Measurements from ENCODE around the gene ADAMTS6. TPM values are rescaled to one million over a fixed set of nuclear protein-coding genes. Genes with fewer than 3 reads are reported as not detected.

The ADAMTS6 gene
- polyA plus RNA-seq, 10 donors = 0.75 to 3.4 (median 1.2) TPM

DNA sequence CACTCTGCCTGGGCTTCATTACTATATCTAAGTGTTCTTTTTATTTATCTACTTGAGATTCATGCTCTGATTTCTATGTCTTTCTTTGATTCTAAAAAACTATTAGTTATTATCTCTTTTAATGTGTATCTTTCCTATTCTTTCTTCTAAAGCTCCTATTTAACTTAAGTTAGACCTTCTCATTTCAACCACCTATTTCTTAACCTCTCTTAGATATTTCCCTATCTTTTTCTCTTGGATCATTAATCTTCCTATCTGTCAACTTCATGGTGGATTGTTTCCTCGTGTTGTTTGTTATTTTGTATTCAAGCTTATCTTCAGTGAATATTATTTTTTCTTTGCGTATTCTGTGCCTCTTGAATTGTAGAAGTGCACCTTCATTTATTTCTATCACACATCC, 202.1 kb downstream of the ADAMTS6 start:
- DNase-seq = no peak

DNA sequence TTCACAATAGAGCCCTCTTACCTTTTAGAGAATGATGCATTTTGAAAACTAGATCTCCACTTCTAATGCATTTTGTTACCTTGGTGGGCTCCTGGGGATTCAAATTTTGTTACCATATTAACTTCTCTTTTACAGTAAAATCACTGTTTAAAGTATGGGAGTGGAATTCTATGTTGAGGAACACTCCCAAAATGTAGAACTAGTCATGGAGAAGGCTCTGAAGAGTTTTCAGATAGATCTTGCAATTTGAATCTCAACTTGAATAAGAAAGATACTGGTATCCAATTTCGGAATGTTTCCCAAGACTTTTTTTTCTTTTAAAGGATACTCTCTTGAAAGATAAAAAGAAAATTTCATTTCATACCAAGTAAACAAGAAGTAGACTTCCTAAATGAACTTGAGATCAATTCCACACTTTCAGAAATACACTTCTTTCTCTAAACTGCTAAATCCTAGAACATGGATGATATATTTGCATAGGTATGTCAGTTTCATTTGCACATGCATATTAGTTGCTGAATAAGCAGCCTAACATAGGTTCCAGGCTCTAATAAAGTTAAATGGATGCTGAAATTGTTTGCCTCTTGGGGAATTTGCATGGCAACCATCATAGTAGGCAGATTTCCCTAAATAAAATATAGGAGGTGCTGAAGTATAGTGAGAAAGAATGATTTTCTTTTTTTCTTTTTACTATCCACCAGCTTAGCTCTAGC, 205.4 kb downstream of the ADAMTS6 start:
- DNase-seq = no peak

GRCh38 chr5:65271906-65272305, 209.8 kb downstream of the ADAMTS6 start:
- DNase-seq = no peak

DNA sequence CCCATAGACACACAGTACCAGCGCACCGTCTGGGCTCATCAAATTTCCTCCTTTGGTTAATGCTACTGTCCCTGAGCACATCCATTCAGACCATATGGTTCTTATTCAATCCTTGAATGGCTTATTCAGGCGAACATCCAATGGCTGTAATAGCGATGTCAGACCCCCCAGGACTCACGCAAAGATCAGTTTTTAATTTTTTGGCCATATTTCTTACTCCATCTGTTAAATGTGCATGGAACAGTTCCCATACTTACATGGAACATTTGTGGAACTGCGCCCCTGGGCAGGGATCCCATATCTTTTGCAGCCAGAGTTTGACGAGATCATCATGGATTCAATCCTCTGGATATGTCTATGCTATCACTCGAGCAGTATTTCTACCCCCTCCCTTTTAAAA, 213.2 kb downstream of the ADAMTS6 start:
- peak; percentile 55 to 95 (median 86) for DNase-seq

DNA sequence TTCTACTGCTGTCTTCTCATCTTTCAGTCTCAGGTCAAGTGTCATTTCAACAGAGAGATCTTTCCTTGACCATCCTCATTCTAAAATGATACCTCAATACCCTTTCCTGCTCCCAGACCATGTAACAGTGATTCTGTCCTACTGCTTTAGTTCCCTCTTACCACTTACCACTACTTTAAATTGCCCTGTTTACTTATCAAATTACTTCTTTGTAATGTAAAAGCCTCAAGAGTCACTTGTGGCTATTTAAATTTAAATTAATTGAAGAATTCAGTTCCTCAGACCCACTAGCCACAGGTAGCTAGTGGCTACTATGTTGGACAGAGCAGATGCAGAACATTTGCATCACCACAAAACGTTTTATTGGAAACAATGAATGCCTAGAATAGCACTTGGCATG, 217.3 kb downstream of the ADAMTS6 start:
- DNase-seq = no peak

GRCh38 chr5:65263321-65263720, 218.4 kb downstream of the ADAMTS6 start:
- DNase-seq = peak in 1 of 3 donors; percentile 18

DNA sequence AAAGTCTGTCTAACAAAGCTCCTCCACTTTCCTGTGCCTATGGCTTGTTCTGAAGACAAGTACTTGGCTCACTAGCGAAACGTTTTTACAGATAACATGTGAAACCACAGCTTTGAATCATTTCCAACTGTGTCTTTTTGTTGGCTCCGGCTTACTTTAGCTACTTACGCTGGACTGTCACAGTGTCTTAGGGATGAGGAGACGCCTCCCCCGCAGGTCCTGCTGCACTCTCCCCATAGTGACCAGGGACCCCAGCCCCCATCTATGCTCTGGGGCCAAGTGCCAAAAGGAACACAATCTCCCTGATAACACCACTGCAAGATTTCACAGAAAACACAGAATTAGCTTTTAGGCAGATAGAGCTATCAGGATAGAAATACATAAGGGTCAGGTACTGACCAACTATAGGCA, 219.1 kb downstream of the ADAMTS6 start:
- peak; percentile 34 to 80 (median 68) for DNase-seq

GRCh38 chr5:65262096-65262495, 219.6 kb downstream of the ADAMTS6 start:
- peak in 1 of 3 donors; percentile 33 for DNase-seq

- no peak for DNase-seq
These were observed 220.2 kb downstream of the ADAMTS6 start for GRCh38 chr5:65261499-65261898.

DNA sequence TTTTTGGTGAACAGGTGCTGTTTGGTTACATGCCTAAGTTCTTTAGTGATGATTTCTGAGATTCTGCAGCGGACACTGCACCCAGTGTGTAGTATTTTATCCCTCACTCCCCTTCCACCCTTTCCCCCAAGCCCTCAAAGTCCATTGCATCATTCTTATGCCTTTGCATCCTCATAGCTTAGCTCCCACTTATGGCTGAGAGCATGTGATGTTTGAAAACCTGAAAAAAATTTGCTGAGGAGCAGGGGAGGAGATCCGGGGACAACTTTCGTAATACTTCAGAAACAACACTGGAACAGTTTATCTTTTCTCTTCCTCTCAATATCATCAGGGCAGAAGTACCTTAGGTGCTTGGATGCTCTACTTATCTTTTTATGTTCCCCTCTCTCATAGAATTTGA, 226.4 kb downstream of the ADAMTS6 start:
- DNase-seq = no peak

DNA sequence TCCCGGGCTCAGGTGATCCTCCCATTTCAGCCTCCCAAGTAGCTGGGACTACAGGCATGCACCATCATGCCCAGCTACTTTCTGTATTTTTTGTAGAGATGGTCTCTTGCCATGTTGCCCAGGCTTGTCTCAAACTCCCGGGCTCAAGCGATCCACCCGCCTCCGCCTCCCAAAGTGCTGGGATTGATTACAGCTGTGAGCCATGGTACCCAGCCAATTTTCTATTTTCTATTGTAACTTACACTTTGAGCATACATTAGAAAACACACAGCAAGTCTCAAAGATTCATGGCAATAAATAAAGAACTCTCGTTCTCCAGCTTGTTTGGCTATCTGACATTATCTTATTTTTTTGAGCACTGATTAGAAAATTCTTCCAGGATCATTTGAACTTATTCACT, 228.7 kb downstream of the ADAMTS6 start:
- peak in 1 of 3 donors; percentile 16 for DNase-seq

DNA sequence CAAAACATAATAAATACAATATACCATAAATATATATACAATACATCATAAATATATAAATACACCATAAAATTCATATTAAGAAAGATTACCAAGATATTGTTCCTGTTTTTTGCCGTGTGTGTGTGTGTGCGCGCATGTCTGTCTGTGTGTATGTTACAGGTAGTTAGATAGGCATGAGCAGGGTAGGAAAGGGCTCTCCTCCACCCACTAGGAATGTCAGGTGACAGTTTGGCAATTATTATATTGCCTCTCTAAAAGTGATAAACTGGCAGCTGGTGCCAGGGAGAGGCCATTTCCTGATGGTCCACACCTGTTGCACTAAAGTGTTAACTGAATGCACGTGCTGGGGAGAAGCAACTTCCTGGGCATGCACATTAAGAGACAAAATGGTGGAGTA, 232.8 kb downstream of the ADAMTS6 start:
- no peak for DNase-seq

GRCh38 chr5:65247594-65247993, 234.1 kb downstream of the ADAMTS6 start:
- DNase-seq = no peak

GRCh38 chr5:65246741-65247140, 235.0 kb downstream of the ADAMTS6 start:
- DNase-seq = no peak

- DNase-seq = no peak
These were observed 237.7 kb downstream of the ADAMTS6 start for GRCh38 chr5:65244031-65244430.

GRCh38 chr5:65243161-65243560, 238.6 kb downstream of the ADAMTS6 start:
- no peak for DNase-seq

DNA sequence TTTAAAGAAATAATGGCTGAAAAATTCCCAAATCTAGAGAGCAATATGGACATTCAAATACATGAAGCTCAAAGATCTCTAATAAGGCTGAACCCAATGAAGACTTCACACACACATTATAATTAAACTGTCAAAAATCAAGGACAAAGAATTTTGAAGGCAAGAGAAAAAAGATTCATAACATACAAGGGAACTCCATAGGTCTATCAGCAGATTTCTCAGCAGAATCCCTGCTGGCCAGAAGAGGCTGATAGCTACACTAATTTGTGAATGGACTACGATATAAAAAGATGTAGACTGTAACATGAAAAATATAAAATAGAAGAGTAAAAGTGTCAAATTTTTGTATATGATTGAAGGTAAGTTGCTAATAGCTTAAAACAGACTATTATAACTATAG, 251.9 kb downstream of the ADAMTS6 start:
- DNase-seq = no peak

DNA sequence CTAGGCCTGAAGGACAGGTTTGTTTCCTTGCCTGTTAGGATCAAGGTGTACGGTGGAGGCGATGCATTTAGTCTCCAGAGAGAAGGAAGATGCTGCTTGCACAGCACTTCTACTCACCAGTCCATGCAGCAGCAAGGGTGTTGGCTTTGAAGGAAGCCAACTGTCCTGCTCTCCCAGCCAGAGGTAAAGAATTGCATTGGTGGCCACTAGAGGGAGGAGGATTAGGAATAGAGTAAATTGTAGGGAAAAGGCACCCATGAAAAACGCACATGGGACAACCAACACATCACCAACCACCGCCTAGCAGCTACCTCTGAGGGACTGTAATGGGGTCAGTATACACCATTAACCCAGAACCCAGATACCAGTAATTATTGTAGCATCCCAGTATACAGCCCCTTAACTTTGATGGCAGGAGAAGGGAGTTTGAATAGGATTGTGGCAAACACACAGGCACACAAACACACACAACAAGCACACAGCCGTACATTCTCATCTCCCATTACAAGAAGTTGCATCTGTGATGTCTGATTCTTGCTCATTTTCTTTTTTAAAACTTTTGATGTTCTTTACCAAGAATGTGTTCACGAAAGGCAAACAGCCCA, 267.7 kb downstream of the ADAMTS6 start:
- DNase-seq = peak in 2 of 3 donors; percentile 11 to 12

GRCh38 chr5:65209341-65209740, 272.4 kb downstream of the ADAMTS6 start:
- DNase-seq = peak in 1 of 3 donors; percentile 82

GRCh38 chr5:65204966-65205365, 276.8 kb downstream of the ADAMTS6 start:
- no peak for DNase-seq

DNA sequence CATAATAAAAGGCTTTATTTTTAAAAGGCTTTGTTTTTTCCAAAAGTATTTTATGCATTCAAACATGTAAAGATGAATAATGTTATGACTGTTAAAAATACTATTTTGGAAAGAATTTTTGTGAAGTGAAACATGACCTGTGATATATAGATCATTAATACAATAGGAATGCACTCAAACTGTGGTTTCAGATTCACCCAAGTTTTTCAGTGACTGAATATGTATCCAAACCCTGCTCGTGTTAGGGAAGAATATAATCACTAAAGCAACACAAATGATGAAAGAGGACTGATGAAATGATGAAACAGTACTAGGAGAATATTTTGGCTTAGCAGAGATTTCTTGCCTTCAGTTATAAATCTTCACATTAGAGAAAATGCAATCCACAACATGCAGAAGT, 278.0 kb downstream of the ADAMTS6 start:
- DNase-seq = peak in 1 of 3 donors; percentile 91

DNA sequence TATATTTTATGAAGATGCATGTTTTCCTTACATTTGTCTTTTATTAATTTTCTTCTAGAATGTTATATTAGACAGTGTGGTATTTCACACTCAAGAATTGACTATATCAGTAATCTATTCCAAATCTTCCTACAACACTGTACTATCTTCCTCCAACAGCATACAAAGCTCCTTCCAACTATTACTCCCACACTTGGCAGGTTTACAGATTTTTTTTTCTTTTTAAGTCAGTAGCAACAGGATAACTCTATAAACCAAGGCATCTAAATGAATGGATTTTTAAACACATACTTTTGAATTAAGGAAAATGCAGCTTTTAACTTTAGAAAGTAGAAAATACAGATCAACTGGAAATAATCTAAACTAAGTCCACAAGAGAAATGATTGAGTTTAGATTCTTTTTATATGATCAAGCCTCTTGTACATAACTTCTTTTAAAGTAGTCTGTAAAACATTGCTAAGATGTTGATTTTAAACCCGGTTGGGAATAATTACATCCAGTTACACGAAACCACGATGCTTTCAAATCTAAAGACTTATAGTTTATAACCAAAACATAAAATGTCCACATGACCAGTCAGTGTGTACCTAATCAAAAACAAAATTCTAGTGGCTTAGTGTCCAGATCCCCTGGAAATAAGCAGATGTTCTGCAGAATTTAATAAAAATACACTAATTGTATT, 281.6 kb downstream of the ADAMTS6 start:
- peak; percentile 44 to 78 (median 62) for DNase-seq
